ES-I3 (cell line): ENCODE results near the gene SPC24.
"Not testable (repeated sequence)": the region's sequence is repeated elsewhere in the genome, so short reads cannot be mapped to it uniquely, and the experiment has no call there.

Source experiments
- H3K36me3 ChIP-seq: 2 replicates; pipeline ENCODE4 v1.6.1; 2013; ENCODE audit warnings: mild to moderate bottlenecking, low read length, control low read depth, moderate library complexity; ENCODE audit not compliant: insufficient read depth
- H3K4me1 ChIP-seq: 2 replicates; pipeline ENCODE4 v1.6.1; 2013; ENCODE audit warnings: mild to moderate bottlenecking, control low read depth, low read length; ENCODE audit not compliant: insufficient read depth
- H3K9ac ChIP-seq: 2 replicates; pipeline ENCODE4 v1.6.1; 2013; ENCODE audit warnings: low read depth, mild to moderate bottlenecking, low read length, moderate library complexity
- H3K9me3 ChIP-seq: 2 replicates; pipeline ENCODE4 v1.6.1; 2013; ENCODE audit warnings: mild to moderate bottlenecking, low read length, moderate library complexity; ENCODE audit not compliant: control insufficient read depth, insufficient read depth

SPC24 gene

GRCh38 chr19:11196406-11197287, 41.1 kb upstream of the SPC24 start:
- H3K9me3 ChIP-seq: no peaks in the 10 kb centered on the region
- peaks cover 16% of the 10 kb centered on the region; the same call in 1 of the 2 replicates for H3K4me1 ChIP-seq
- H3K9ac ChIP-seq: peak overlapping the region; percentile 67
- H3K36me3 ChIP-seq: peaks cover 3% of the 10 kb centered on the region; the same call in 1 of the 2 replicates

GRCh38 chr19:11195681-11196080, 40.1 kb upstream of the SPC24 start:
- Histone ChIP-seq H3K9ac (no peak overlapping the region), H3K36me3 (peaks cover 3% of the 10 kb centered on the region; the same call in 1 of the 2 replicates), H3K4me1 (peaks cover 16% of the 10 kb centered on the region; the same call in 1 of the 2 replicates), H3K9me3 (no peaks in the 10 kb centered on the region)

- Histone ChIP-seq H3K9ac (no peak overlapping the region), H3K4me1 (peaks cover 16% of the 10 kb centered on the region; the same call in 1 of the 2 replicates), H3K9me3 (no peaks in the 10 kb centered on the region), H3K36me3 (peaks cover 3% of the 10 kb centered on the region; the same call in 1 of the 2 replicates)
Measured at GRCh38 chr19:11194656-11195558, 39.3 kb upstream of the SPC24 start.

GRCh38 chr19:11194173-11194572, 38.6 kb upstream of the SPC24 start:
- H3K36me3 ChIP-seq: peaks cover 3% of the 10 kb centered on the region; the same call in 1 of the 2 replicates

GRCh38 chr19:11192957-11193939, 37.7 kb upstream of the SPC24 start:
- Histone ChIP-seq H3K36me3 (peaks cover 3% of the 10 kb centered on the region; the same call in 1 of the 2 replicates), H3K4me1 (peaks cover 6% of the 10 kb centered on the region; the same call in 1 of the 2 replicates), H3K9ac (no peak overlapping the region), H3K9me3 (no peaks in the 10 kb centered on the region)

More at GRCh38 chr19:11194173-11194572, 38.6 kb upstream of the SPC24 start:
- H3K9ac ChIP-seq: no peak overlapping the region
- H3K4me1 ChIP-seq: peaks cover 15% of the 10 kb centered on the region; the same call in 1 of the 2 replicates
- no peaks in the 10 kb centered on the region for H3K9me3 ChIP-seq

- Histone ChIP-seq H3K9ac (no peak overlapping the region), H3K9me3 (no peaks in the 10 kb centered on the region), H3K36me3 (peaks cover 3% of the 10 kb centered on the region; the same call in 1 of the 2 replicates), H3K4me1 (peaks cover 6% of the 10 kb centered on the region; the same call in 1 of the 2 replicates)
Measured at GRCh38 chr19:11191934-11192333, 36.4 kb upstream of the SPC24 start.

- H3K9me3 ChIP-seq: no peaks in the 10 kb centered on the region
- H3K9ac ChIP-seq: no peak overlapping the region
- H3K36me3 ChIP-seq: peaks cover 3% of the 10 kb centered on the region; the same call in 1 of the 2 replicates
- H3K4me1 ChIP-seq: peaks cover 6% of the 10 kb centered on the region; the same call in 1 of the 2 replicates
Measured at GRCh38 chr19:11191273-11191755, 35.7 kb upstream of the SPC24 start.

GRCh38 chr19:11190501-11190900, 34.9 kb upstream of the SPC24 start:
- Histone ChIP-seq H3K36me3 (peaks cover 3% of the 10 kb centered on the region; the same call in 1 of the 2 replicates), H3K9ac (no peak overlapping the region), H3K9me3 (no peaks in the 10 kb centered on the region), H3K4me1 (peaks cover 3% of the 10 kb centered on the region; the same call in 1 of the 2 replicates)

- Histone ChIP-seq H3K4me1 (no peaks in the 10 kb centered on the region), H3K9ac (no peak overlapping the region), H3K36me3 (peaks cover 3% of the 10 kb centered on the region; the same call in 1 of the 2 replicates), H3K9me3 (no peaks in the 10 kb centered on the region)
Measured at GRCh38 chr19:11187441-11187840, 31.9 kb upstream of the SPC24 start.

- peaks cover 12% of the 10 kb centered on the region for H3K4me1 ChIP-seq
- no peaks in the 10 kb centered on the region for H3K9me3 ChIP-seq
- H3K36me3 ChIP-seq: no peaks in the 10 kb centered on the region
- no peak overlapping the region for H3K9ac ChIP-seq
Measured at GRCh38 chr19:11182994-11183393, 27.4 kb upstream of the SPC24 start.

- H3K9me3 ChIP-seq: no peaks in the 10 kb centered on the region
- no peaks in the 10 kb centered on the region for H3K36me3 ChIP-seq
- H3K4me1 ChIP-seq: peaks cover 12% of the 10 kb centered on the region
- no peak overlapping the region for H3K9ac ChIP-seq
Measured at GRCh38 chr19:11181488-11181887, 25.9 kb upstream of the SPC24 start.

- not testable (repeated sequence) for H3K9me3 ChIP-seq, H3K9ac ChIP-seq, H3K36me3 ChIP-seq
- H3K4me1 ChIP-seq: peaks cover 12% of the 10 kb centered on the region
Measured at GRCh38 chr19:11180975-11181374, 25.4 kb upstream of the SPC24 start.

GRCh38 chr19:11180346-11180745, 24.8 kb upstream of the SPC24 start:
- H3K36me3 ChIP-seq: no peaks in the 10 kb centered on the region
- H3K9me3 ChIP-seq: no peaks in the 10 kb centered on the region
- H3K9ac ChIP-seq: no peak overlapping the region
- peaks cover 12% of the 10 kb centered on the region for H3K4me1 ChIP-seq
